HG02852 (cell line): ENCODE data around the gene NOLC1.
"Not testable (repeated sequence)": the region's sequence is repeated elsewhere in the genome, so short reads cannot be mapped to it uniquely, and the experiment has no call there.

Experiments used
- ATAC-seq: cut with Tn5 transposase; IDR thresholded peaks from one replicate; pipeline ENCODE4 v1.9.1; 2021; ENCODE audit warnings: mild to moderate bottlenecking, moderate library complexity; ENCODE audit not compliant: unreplicated experiment

The NOLC1 gene

DNA sequence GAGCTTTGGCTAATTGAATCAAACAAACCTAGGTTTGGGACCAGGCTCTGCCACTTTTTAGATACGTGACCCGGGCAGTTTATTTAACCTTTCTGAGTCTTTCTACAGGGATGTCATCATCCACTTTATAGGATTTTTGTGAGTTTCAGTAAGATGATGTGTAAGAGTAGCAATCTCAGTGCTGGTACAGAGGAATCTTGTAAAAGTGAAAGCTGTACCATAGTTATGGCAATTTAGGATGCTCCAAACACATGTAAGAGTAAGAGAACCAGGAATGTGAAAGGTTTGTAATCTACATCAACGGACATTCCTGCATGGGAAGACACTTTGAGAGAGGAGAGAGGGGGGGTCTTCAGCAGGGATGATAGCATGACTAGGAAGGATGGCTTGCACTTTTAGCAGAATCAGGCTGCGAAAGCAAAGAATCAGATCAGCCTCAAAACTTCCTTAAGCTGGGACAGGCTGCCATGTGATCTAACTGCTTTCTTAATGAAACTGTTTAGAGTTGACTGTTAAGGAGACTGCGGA, 968 bp downstream of the NOLC1 start:
- no peak for ATAC-seq

GRCh38 chr10:102154466-102155116, 2.4 kb downstream of the NOLC1 start:
- ATAC-seq, result no peak

DNA sequence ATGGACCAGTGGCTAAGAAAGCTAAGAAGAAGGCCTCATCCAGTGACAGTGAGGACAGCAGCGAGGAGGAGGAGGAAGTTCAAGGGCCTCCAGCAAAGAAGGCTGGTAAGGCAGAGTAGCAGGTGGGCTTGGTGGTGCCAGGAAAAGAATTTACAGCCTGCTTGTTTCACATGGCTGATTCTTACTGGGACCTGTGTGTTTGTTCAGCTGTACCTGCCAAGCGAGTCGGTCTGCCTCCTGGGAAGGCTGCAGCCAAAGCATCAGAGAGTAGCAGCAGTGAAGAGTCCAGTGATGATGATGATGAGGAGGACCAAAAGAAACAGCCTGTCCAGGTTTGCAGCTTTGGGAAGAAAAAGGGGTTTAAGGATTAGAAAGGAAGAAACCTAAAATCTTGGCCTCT, 5.0 kb downstream of the NOLC1 start:
- no peak for ATAC-seq

DNA sequence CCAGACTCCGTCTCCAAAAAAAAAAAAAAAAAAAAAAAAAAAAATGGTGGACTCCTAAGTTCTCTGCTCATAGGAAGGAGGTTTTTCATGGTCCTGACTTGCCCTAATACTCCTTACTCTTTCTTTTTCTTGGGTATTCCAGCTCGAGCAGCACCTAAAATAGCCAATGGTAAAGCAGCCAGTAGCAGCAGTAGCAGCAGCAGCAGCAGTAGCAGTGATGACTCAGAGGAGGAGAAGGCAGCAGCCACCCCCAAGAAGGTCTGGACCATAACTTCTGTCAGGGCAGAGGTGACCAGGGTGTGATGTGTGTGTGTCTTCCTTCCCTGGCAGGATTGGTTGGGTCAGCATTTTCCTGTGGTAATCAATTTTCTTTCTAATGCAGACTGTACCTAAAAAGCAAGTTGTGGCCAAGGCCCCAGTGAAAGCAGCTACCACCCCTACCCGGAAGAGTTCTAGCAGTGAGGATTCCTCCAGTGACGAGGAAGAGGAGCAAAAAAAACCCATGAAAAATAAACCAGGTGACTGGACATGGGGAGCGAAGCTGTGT, 6.9 kb downstream of the NOLC1 start:
- ATAC-seq, result no peak

GRCh38 chr10:102159831-102160230, 7.6 kb downstream of the NOLC1 start:
- no peak for ATAC-seq

GRCh38 chr10:102163342-102163989, 11.3 kb downstream of the NOLC1 start:
- no peak for ATAC-seq

DNA sequence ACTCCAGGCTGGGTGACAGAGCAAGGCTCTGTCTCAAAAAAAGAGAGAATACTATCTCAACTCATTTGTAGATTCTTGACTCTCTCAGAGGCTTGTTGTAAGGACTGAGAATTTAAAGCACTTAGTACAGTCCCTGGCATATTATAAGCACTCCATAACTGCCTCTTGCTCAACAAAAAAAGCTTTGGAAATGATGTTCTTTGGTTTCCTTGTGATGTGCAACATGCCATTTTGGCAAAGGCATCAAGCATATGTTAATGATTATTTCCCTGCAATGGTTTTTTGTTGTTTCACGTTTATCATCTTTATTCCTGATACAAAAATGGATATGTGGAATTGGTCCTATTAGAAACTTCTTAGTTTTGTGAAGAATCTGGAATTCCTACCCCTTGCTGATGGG, 15.7 kb downstream of the NOLC1 start:
- no peak for ATAC-seq

- no peak for ATAC-seq
These were observed 18.4 kb downstream of the NOLC1 start for GRCh38 chr10:102170602-102171001.

DNA sequence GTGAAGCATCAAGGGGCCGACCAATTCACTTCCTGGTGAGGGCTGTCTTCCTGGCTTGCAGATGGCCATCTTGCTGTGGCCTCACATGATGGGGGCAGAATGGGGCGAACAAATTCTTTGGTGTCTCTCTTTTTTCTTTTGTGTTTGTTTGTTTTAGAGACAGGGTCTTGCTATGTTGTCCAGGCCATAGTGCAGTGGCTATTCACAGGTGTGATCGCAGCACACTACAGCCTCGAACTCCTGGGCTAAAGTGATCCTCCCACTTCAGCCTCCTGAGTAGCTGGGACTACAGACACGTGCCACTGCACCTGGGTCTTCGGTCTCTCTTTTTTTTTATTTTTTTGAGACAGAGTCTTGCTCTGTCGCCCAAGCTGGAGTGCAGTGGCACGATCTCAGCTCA, 20.1 kb downstream of the NOLC1 start:
- ATAC-seq, result no peak

DNA sequence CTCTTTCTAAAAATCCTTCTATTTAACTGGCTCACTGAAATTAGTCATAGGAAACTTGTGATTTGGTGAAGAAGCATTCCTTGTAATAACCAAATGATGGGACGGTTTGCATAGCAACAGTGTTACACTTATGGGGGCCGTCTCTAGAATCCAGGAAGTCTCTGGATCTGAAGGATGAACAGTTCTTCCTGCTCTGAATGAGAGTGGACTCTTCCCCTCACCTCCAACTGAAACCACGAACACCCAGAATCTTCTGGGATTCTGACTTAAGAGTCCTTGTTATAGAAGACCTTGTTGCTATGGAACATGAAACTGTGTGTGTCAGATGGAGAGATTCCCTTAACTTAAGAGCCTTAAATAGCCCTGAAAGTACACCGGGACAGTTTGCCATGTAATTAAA, 23.2 kb downstream of the NOLC1 start:
- no peak for ATAC-seq

- ATAC-seq, result no peak
These were observed 32.4 kb downstream of the NOLC1 start for GRCh38 chr10:102184606-102185005.

- ATAC-seq, result no peak
These were observed 33.1 kb downstream of the NOLC1 start for GRCh38 chr10:102185272-102185671.

GRCh38 chr10:102185811-102186527, 33.8 kb downstream of the NOLC1 start:
- no peak for ATAC-seq

GRCh38 chr10:102188298-102188940, 36.2 kb downstream of the NOLC1 start:
- no peak for ATAC-seq

DNA sequence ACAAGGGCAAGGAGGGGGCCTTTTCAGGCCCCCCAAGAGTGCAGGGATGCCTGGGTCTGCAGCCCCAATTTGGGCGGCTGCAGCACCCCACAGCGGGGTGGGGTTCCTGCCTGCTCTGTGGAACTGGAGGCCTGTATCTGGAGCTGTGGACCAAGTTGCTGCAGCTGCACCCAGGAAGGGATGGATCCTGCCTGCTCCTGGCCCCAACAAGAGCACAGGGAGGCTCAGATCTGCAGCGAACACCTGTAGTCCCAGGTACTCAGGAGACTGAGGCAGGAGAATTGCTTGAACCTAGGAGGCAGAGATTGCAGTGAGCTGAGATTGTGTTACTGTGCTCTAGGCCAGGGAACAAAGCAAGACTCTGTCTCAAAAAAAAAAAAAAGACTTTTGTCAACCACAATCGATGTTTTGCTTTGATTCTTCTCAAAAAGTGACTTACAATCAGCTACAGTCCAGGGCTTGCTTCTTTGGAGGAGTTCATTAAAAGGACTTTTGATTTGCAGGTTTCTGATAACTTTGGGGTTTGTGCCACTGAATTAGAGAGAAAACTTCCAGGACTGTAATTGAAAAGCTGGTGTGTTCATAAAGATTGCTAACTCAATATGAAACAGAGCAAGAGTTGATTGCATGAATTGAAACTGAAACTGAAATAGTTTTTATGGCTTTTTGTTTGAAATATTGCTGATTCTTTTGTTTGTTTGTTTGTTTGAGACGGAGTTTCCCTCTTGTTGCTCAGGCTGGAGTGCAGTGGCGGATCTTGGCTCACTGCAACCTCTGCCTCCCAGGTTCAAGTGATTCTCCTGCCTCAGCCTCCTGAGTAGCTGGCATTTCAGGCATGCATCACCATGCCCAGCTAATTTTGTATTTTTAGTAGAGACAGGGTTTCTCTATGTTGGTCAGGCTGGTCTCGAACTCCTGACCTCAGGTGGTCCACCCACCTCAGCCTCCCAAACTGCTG, 37.0 kb downstream of the NOLC1 start:
- ATAC-seq, result not testable (repeated sequence)

DNA sequence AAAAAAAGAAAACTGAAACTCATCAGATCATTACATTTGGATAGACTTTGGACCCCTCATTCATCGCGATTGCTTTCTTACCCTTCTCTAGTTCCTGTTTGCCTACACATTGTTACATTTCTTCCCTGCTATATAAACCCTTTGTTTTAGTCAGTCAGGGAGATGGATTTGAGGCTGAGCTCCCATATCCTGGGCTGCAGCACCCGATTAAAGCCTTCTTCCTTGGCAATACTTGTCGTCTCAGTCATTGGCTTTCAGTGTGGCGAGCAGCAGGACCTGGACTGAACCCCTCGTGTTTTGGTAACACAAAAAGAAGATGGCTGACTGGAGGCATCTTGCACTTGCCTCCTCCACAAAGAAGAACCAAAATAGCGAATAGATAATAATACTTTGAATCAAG, 39.8 kb downstream of the NOLC1 start:
- no peak for ATAC-seq

- ATAC-seq, result no peak
These were observed 43.2 kb downstream of the NOLC1 start for GRCh38 chr10:102195296-102195870.

- ATAC-seq, result no peak
These were observed 44.7 kb downstream of the NOLC1 start for GRCh38 chr10:102196893-102197292.

GRCh38 chr10:102198027-102198426, 45.8 kb downstream of the NOLC1 start:
- ATAC-seq, result no peak
